Loucy (cell line): ENCODE results near the gene CRTAC1.

ENCODE experiments used
- H2AFZ ChIP-seq: fragments of 200-600 bp; sonication (generic); 2 replicates; pipeline ENCODE4 v1.6.0; 2016; ENCODE audit warnings: antibody characterized with exemption, mild to moderate bottlenecking, low read length, moderate library complexity
- H3F3A ChIP-seq: fragments of 200-600 bp; 2 replicates; pipeline ENCODE4 v1.6.0; 2016; ENCODE audit warnings: antibody characterized with exemption, low read depth, mild to moderate bottlenecking
- H3K27me3 ChIP-seq: fragments of 200-600 bp; sonication (generic); 2 replicates; pipeline ENCODE4 v1.6.1; 2014; ENCODE audit warnings: low read length, mild to moderate bottlenecking; ENCODE audit not compliant: insufficient read depth, poor library complexity, severe bottlenecking
- H3K36me3 ChIP-seq: fragments of 200-600 bp; sonication (generic); 2 replicates; pipeline ENCODE4 v1.6.1; 2016; ENCODE audit warnings: low read length; ENCODE audit not compliant: insufficient read depth
- H3K4me1 ChIP-seq: fragments of 200-600 bp; sonication (generic); 2 replicates; pipeline ENCODE4 v1.5.1; 2014; ENCODE audit warnings: low read length, mild to moderate bottlenecking; ENCODE audit not compliant: insufficient read depth, poor library complexity, severe bottlenecking
- H3K4me2 ChIP-seq: fragments of 200-600 bp; sonication (generic); 2 replicates; pipeline ENCODE4 v1.6.0; 2014; ENCODE audit warnings: antibody characterized with exemption, low read length, low read depth, mild to moderate bottlenecking; ENCODE audit not compliant: poor library complexity, severe bottlenecking
- H3K4me3 ChIP-seq: fragments of 200-600 bp; sonication (generic); 2 replicates; pipeline ENCODE4 v1.5.1; 2014; ENCODE audit warnings: low read length, mild to moderate bottlenecking, mixed read lengths; ENCODE audit not compliant: poor library complexity, severe bottlenecking
- H3K79me2 ChIP-seq: fragments of 200-600 bp; sonication (generic); 2 replicates; pipeline ENCODE4 v1.6.1; 2014; ENCODE audit warnings: low read length; ENCODE audit not compliant: insufficient read depth
- H3K9ac ChIP-seq: fragments of 200-600 bp; sonication (generic); 2 replicates; pipeline ENCODE4 v1.6.0; 2014; ENCODE audit warnings: mild to moderate bottlenecking, low read depth, low read length, moderate library complexity; ENCODE audit not compliant: poor library complexity, severe bottlenecking
- H3K9me2 ChIP-seq: fragments of 200-600 bp; sonication (generic); replicated peaks from 2 replicates; pipeline ENCODE4 v1.6.1; 2016; ENCODE audit warnings: low read depth, low read length, mixed read lengths
- H3K9me3 ChIP-seq: fragments of 200-600 bp; sonication (generic); 2 replicates; pipeline ENCODE4 v1.6.1; 2014; ENCODE audit warnings: mild to moderate bottlenecking, antibody characterized with exemption, low read length, low read depth; ENCODE audit not compliant: insufficient read depth
- H4K20me1 ChIP-seq: fragments of 200-600 bp; sonication (generic); 2 replicates; pipeline ENCODE4 v1.6.0; 2014; ENCODE audit warnings: antibody characterized with exemption, low read length, mild to moderate bottlenecking; ENCODE audit not compliant: insufficient read depth, poor library complexity, severe bottlenecking
- CTCF ChIP-seq: fragments of 200-600 bp; sonication (generic); conservative IDR thresholded peaks from 2 replicates; pipeline ENCODE4 v1.5.1; 2014; ENCODE audit warnings: mild to moderate bottlenecking, antibody characterized with exemption, low read length
- EZH2phosphoT487 ChIP-seq: fragments of 200-600 bp; IDR thresholded peaks from 2 replicates; pipeline ENCODE4 v1.6.1; 2018; ENCODE audit warnings: antibody characterized with exemption, mild to moderate bottlenecking, moderate library complexity, borderline replicate concordance

Gene CRTAC1

GRCh38 chr10:97960269-97961056 is 70.0 kb downstream of the CRTAC1 start:
- Histone ChIP-seq H3F3A (no peaks in the 10 kb centered on the region), H3K4me3 (no peak overlapping the region), H3K36me3 (no peaks in the 10 kb centered on the region), H2AFZ (no peak overlapping the region), H3K9ac (no peak overlapping the region), H3K4me2 (no peak overlapping the region), H3K9me3 (no peaks in the 10 kb centered on the region), H3K9me2 (no peaks in the 10 kb centered on the region), H4K20me1 (no peaks in the 10 kb centered on the region), H3K27me3 (no peaks in the 10 kb centered on the region), H3K79me2 (no peaks in the 10 kb centered on the region), H3K4me1 (no peaks in the 10 kb centered on the region)
- TF ChIP-seq CTCF (no peak), EZH2phosphoT487 (no peak)

GRCh38 chr10:97949462-97949861 is 81.0 kb downstream of the CRTAC1 start:
- H3K4me1 ChIP-seq, result no peaks in the 10 kb centered on the region
- no peaks in the 10 kb centered on the region for H4K20me1 ChIP-seq
- H3K9me3 ChIP-seq, result no peaks in the 10 kb centered on the region
- no peaks in the 10 kb centered on the region for H3K27me3 ChIP-seq
- no peaks in the 10 kb centered on the region for H3F3A ChIP-seq
- H3K4me3 ChIP-seq, result no peak overlapping the region
- H2AFZ ChIP-seq, result no peak overlapping the region
- H3K79me2 ChIP-seq, result no peaks in the 10 kb centered on the region
- H3K36me3 ChIP-seq, result no peaks in the 10 kb centered on the region
- H3K9ac ChIP-seq, result no peak overlapping the region
- no peaks in the 10 kb centered on the region for H3K9me2 ChIP-seq
- H3K4me2 ChIP-seq, result no peak overlapping the region
- no peak for TF ChIP-seq CTCF
- no peak for TF ChIP-seq EZH2phosphoT487

GRCh38 chr10:97948822-97949221 is 81.6 kb downstream of the CRTAC1 start:
- Histone ChIP-seq H3F3A (no peaks in the 10 kb centered on the region), H3K9me2 (no peaks in the 10 kb centered on the region), H3K79me2 (no peaks in the 10 kb centered on the region), H3K36me3 (no peaks in the 10 kb centered on the region), H3K27me3 (no peaks in the 10 kb centered on the region), H2AFZ (no peak overlapping the region), H3K4me1 (no peaks in the 10 kb centered on the region), H3K9me3 (no peaks in the 10 kb centered on the region), H4K20me1 (no peaks in the 10 kb centered on the region), H3K9ac (no peak overlapping the region), H3K4me3 (no peak overlapping the region), H3K4me2 (no peak overlapping the region)
- TF ChIP-seq CTCF (no peak), EZH2phosphoT487 (no peak)
